Measurements from ENCODE around the gene MARCHF2. TPM values are rescaled to one million over a fixed set of nuclear protein-coding genes. Genes with fewer than 3 reads are reported as not detected.

Gene MARCHF2
- total RNA-seq, 1 donor from 2014 or later = 42.5 TPM

GRCh38 chr19:8396185-8396562 lies 16.9 kb upstream of the MARCHF2 start:
- H3K27me3 Mint-ChIP-seq (ENCODE audit: low read depth) = no peaks in the 10 kb centered on the region
- DNase-seq (ENCODE audit: low spot score) = no peak
- H3K4me3 Mint-ChIP-seq (ENCODE audit: unreplicated experiment) = no peak overlapping the region
- H3K27ac Mint-ChIP-seq (ENCODE audit: unreplicated experiment) = peak overlapping the region; percentile 70
- no peak for TF ChIP-seq CTCF (IDR thresholded peaks at IDR 0.05)
- peaks cover 8% of the 10 kb centered on the region for H3K36me3 Mint-ChIP-seq (ENCODE audit: low read depth)
- H3K9me3 Mint-ChIP-seq (ENCODE audit: low read depth) = no peaks in the 10 kb centered on the region
- H3K4me1 Mint-ChIP-seq (ENCODE audit: low read depth) = peaks cover 70% of the 10 kb centered on the region

DNA sequence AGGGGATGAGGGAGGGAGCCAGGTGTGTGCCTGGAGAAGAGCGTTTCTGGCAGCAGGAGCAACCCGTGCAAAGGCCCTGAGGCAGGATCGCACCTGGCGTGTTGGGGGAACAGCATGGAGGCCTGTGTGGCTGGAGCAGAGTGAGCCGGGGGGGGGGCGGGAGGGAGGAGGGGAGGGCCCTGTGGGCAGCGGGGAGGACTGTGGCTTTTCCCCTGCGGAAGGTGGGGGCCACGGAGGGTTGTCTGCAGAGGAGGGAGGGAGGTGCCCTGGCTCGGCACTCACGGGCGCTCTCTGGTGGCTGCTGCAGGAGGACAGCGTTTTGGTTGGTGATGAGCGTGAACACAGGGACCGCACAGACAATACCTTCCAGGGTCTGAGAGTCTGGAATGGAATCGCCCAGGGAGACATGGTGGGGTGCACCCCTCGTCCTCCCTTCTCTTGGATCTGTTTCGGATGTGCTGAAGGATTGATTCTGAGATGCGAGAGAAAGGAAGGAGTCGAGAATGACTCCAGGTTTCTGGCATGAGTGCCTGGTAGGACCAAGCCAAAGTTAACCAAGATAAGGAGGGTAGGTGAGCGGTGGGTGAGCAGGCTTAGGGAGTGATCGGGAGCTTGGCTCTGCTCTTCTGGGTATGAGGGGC lies 16.4 kb upstream of the MARCHF2 start:
- H3K4me1 Mint-ChIP-seq (ENCODE audit: low read depth) = peaks cover 67% of the 10 kb centered on the region
- TF ChIP-seq CTCF (IDR thresholded peaks at IDR 0.05) = peak; percentile 85
- peaks cover 8% of the 10 kb centered on the region for H3K36me3 Mint-ChIP-seq (ENCODE audit: low read depth)
- no peaks in the 10 kb centered on the region for H3K27me3 Mint-ChIP-seq (ENCODE audit: low read depth)
- H3K27ac Mint-ChIP-seq (ENCODE audit: unreplicated experiment) = peak overlapping the region; percentile 81
- DNase-seq (ENCODE audit: low spot score) = no peak
- H3K4me3 Mint-ChIP-seq (ENCODE audit: unreplicated experiment) = peak overlapping the region; percentile 19
- H3K9me3 Mint-ChIP-seq (ENCODE audit: low read depth) = no peaks in the 10 kb centered on the region

DNA sequence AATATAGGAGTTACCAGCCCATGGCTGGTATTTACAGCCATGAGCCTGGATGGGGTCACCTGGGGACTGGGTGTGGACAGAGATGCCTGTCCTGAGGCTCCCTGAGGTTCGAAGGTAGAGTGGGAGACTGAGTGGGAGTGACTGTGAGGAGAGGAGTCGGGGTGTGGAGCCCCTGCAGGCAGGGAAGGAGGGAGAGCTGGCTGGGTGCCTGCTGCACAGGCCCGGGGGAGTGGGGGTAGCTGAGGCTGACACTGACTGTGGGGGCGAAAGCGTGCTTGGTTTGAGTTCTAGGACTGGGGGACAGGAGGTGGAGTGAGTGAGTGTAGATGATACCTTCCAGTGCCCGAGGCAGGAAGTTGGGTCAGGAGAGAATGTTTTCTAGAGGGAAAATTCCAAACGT lies 15.8 kb upstream of the MARCHF2 start:
- H3K4me3 Mint-ChIP-seq (ENCODE audit: unreplicated experiment) = peak overlapping the region; percentile 19
- peaks cover 12% of the 10 kb centered on the region for H3K36me3 Mint-ChIP-seq (ENCODE audit: low read depth)
- no peak for DNase-seq (ENCODE audit: low spot score)
- H3K9me3 Mint-ChIP-seq (ENCODE audit: low read depth) = no peaks in the 10 kb centered on the region
- H3K4me1 Mint-ChIP-seq (ENCODE audit: low read depth) = peaks cover 61% of the 10 kb centered on the region
- peak overlapping the region; percentile 81 for H3K27ac Mint-ChIP-seq (ENCODE audit: unreplicated experiment)
- no peak for TF ChIP-seq CTCF (IDR thresholded peaks at IDR 0.05)
- H3K27me3 Mint-ChIP-seq (ENCODE audit: low read depth) = no peaks in the 10 kb centered on the region

GRCh38 chr19:8397746-8398310 lies 15.3 kb upstream of the MARCHF2 start:
- H3K36me3 Mint-ChIP-seq (ENCODE audit: low read depth) = peaks cover 13% of the 10 kb centered on the region
- peaks cover 56% of the 10 kb centered on the region for H3K4me1 Mint-ChIP-seq (ENCODE audit: low read depth)
- H3K9me3 Mint-ChIP-seq (ENCODE audit: low read depth) = no peaks in the 10 kb centered on the region
- DNase-seq (ENCODE audit: low spot score) = no peak
- no peak for TF ChIP-seq CTCF (IDR thresholded peaks at IDR 0.05)
- H3K27me3 Mint-ChIP-seq (ENCODE audit: low read depth) = no peaks in the 10 kb centered on the region
- H3K4me3 Mint-ChIP-seq (ENCODE audit: unreplicated experiment) = no peak overlapping the region
- H3K27ac Mint-ChIP-seq (ENCODE audit: unreplicated experiment) = no peak overlapping the region

DNA sequence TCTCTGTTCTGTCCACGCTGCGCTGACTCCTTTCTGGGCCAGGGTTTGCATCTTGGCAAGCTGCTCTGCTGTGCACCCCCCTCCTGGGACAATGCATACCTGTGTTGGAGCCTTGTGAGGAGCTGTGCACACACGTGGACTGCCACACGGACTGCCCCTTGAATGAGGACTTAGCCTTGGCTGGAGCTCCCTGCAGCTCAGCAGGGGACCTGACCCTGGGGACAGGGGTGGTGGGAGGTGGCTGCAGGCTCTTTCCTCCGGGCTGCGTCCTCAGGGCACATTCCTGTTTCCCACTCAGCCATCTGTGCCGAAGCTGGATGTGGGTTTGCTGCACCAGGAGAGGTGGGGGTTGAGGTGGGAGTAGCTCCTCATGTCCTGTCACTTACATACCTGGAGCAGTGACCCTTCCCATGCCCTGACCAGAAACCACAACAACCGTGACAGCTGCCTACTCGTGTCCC lies 14.8 kb upstream of the MARCHF2 start:
- peaks cover 14% of the 10 kb centered on the region for H3K36me3 Mint-ChIP-seq (ENCODE audit: low read depth)
- no peak for DNase-seq (ENCODE audit: low spot score)
- H3K4me3 Mint-ChIP-seq (ENCODE audit: unreplicated experiment) = no peak overlapping the region
- TF ChIP-seq CTCF (IDR thresholded peaks at IDR 0.05) = no peak
- H3K27me3 Mint-ChIP-seq (ENCODE audit: low read depth) = no peaks in the 10 kb centered on the region
- no peaks in the 10 kb centered on the region for H3K9me3 Mint-ChIP-seq (ENCODE audit: low read depth)
- H3K27ac Mint-ChIP-seq (ENCODE audit: unreplicated experiment) = no peak overlapping the region
- peaks cover 51% of the 10 kb centered on the region for H3K4me1 Mint-ChIP-seq (ENCODE audit: low read depth)

All from chondrocyte (in vitro differentiated cells).